Upper lobe of left lung (tissue), 6 donors: ENCODE results near the gene CDH2. TPM values are rescaled to one million over a fixed set of nuclear protein-coding genes. Genes with fewer than 3 reads are reported as not detected.
A peak's percentile ranks its signal among the peaks of the same experiment; 100 is the strongest.

Experiments used
- ATAC-seq, 2 donors: fragments of 200-7000 bp; cut with Tn5 transposase; one replicate each; pipeline ENCODE4 v1.9.1; 2022; ENCODE audit warnings: mild to moderate bottlenecking in 2 of 2, moderate library complexity in 2 of 2; ENCODE audit not compliant: low FRiP score in 2 of 2
- DNase-seq, 2 donors: peaks; one replicate each; pipeline ENCODE4 v3.0.0-alpha.2; 2019 to 2020
- H3K27ac ChIP-seq, 4 donors: fragments of 200-600 bp; sonication (generic); one replicate each; pipeline ENCODE4 v1.5.1; 2016 to 2019
- H3K27me3 ChIP-seq, 4 donors: fragments of 200-600 bp; sonication (generic); one replicate each; pipeline ENCODE4 v1.5.1; 2017 to 2019
- H3K36me3 ChIP-seq, 4 donors: fragments of 200-600 bp; sonication (generic); one replicate each; pipeline ENCODE4 v1.5.1; 2016 to 2019
- H3K4me1 ChIP-seq, 4 donors: fragments of 200-600 bp; sonication (generic); one replicate each; pipeline ENCODE4 v1.5.1; 2018 to 2019
- H3K4me3 ChIP-seq, 4 donors: fragments of 200-600 bp; sonication (generic); one replicate each; pipeline ENCODE4 v1.5.1; 2017 to 2019; ENCODE audit warnings: mild to moderate bottlenecking in 2 of 4, moderate library complexity in 1 of 4
- H3K9me3 ChIP-seq, 4 donors: fragments of 200-600 bp; sonication (generic); one replicate each; pipeline ENCODE4 v1.5.1; 2018 to 2019
- EP300 ChIP-seq, 4 donors: sonication (generic); formaldehyde crosslinking; IDR thresholded peaks; one replicate each; pipeline ENCODE4 v1.5.1; 2017; ENCODE audit warnings: antibody characterized with exemption in 4 of 4, control low read depth in 2 of 4
- POLR2A ChIP-seq, 4 donors: fragments of 450-650 bp; IDR thresholded peaks; one replicate each; pipeline ENCODE4 v1.5.1; 2016 to 2017; ENCODE audit warnings: antibody characterized with exemption in 4 of 4, mild to moderate bottlenecking in 2 of 4
- POLR2AphosphoS5 ChIP-seq, 2 donors: sonication (generic); formaldehyde crosslinking; IDR thresholded peaks; one replicate each; pipeline ENCODE4 v1.5.1; 2017; ENCODE audit warnings: antibody characterized with exemption in 2 of 2
- WGBS, 2 donors: methylation state at CpG; one replicate each; pipeline ENCODE4 v1.1.5; 2017 to 2018; 5-methylcytosine and 5-hydroxymethylcytosine counted together
- total RNA-seq, 6 donors: library from RNA; depleted of rRNA in 4 of 6; stranded (reverse); fragments of >200 nt in 4 of 6; gene quantifications; one replicate each; pipeline versions ENCODE4 v1.1.0 to v1.2.1, GENCODE V29; 2016 to 2021
- TF ChIP-seq, protein P1 (sequence below), 6 experiments: fragments of 450-650 bp in 4 of 6; fragments of 200-600 bp in 2 of 6; sonication (generic) in 2 of 6; IDR thresholded peaks; one replicate each; pipeline ENCODE4 v1.5.1; 2016 to 2019; ENCODE audit warnings: antibody characterized with exemption in 6 of 6
- donor health status: DM: no; HTN: no; CAD: no; lungs with moderate emphysema.
- donor health status: DM: no; HTN: yes; CAD: no; lungs with severe emphysema.

Gene CDH2
- total RNA-seq, 6 donors from 2014 or later = 0.20 to 2.3 (median 0.75) TPM; not detected in 2

DNA sequence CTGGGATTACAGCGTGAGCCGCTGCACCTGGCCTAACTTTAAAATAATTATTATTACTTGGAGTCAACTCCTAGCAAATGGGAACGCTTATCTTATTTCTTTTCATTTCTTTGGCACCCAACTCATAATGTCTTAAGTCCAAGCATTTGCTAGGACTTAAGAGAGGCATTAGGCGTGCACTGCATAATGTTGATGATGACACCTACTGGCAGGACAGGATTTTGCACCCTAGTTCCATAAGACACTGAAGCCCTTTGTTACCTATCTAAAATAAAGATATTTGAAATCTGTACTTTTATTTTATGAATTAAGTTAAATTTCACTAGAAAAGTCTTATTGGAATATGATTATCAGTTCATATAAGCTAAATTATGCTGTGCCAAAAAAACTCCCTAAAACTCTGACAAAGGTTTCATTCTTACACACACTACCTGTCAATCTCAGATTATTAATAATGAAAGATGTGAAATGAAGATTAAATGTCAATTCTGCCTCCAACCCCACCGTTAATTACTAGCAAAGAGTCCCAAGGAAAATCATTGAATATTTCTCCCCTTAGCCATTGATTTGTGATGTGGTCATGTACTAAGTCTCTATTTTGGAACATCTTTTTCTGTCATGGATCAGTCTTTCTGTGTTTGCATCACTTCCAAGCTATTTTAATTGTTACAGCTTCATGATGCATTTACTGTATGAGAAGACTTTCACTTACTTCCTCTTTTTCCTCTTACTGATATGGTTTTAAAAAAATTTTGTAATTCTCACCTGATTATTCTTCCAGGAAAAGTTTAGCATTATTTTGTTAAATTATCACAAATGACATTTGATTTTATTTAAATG is 12.7 kb upstream of the CDH2 start:
- no peaks in the 10 kb centered on the region for H3K27me3 ChIP-seq
- TF ChIP-seq, protein P1, sequence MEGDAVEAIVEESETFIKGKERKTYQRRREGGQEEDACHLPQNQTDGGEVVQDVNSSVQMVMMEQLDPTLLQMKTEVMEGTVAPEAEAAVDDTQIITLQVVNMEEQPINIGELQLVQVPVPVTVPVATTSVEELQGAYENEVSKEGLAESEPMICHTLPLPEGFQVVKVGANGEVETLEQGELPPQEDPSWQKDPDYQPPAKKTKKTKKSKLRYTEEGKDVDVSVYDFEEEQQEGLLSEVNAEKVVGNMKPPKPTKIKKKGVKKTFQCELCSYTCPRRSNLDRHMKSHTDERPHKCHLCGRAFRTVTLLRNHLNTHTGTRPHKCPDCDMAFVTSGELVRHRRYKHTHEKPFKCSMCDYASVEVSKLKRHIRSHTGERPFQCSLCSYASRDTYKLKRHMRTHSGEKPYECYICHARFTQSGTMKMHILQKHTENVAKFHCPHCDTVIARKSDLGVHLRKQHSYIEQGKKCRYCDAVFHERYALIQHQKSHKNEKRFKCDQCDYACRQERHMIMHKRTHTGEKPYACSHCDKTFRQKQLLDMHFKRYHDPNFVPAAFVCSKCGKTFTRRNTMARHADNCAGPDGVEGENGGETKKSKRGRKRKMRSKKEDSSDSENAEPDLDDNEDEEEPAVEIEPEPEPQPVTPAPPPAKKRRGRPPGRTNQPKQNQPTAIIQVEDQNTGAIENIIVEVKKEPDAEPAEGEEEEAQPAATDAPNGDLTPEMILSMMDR (IDR thresholded peaks at IDR 0.05) = peak in 3 of 6 experiments; percentile 33 to 52 (median 49)
- TF ChIP-seq POLR2A (IDR thresholded peaks at IDR 0.05) = no peak
- DNase-seq (no peak), ATAC-seq (peak in 1 of 2 donors; percentile 45)
- no peak overlapping the region for H3K27ac ChIP-seq
- WGBS, 2 donors = 64 to 77% methylated on average over 5 of the region's 5 CpGs
- H3K4me1 ChIP-seq = no peaks in the 10 kb centered on the region
- H3K9me3 ChIP-seq = no peaks in the 10 kb centered on the region
- no peaks in the 10 kb centered on the region for H3K36me3 ChIP-seq
- no peak overlapping the region for H3K4me3 ChIP-seq

DNA sequence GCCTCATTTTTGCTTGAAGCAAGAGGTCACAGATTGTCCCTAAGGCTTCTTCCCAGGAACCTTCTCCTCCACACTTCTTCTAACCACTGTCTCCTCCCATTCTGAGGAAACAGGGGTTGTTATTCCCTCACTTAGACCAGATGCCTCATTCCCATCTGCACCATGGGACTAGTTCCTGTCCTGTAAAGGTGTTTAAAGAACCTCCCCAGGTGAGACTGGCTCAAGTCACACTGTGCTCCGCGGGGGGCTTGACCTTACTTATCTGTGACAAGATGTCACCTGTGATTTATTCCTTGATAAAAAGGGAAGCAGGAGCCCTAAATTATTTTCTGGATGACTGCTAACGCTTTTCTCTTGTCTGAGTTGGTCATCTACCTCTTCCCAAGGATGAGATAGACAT is 8.2 kb upstream of the CDH2 start:
- 82 to 88% methylated on average over 3 of the region's 3 CpGs for WGBS, 2 donors
- H3K27ac ChIP-seq = no peak overlapping the region
- H3K9me3 ChIP-seq = no peaks in the 10 kb centered on the region
- no peak for ATAC-seq
- no peak for DNase-seq
- no peaks in the 10 kb centered on the region for H3K4me1 ChIP-seq
- H3K27me3 ChIP-seq = no peaks in the 10 kb centered on the region
- no peak overlapping the region for H3K4me3 ChIP-seq
- H3K36me3 ChIP-seq = no peaks in the 10 kb centered on the region
- TF ChIP-seq, protein P1 (IDR thresholded peaks at IDR 0.05) = no peak
- TF ChIP-seq POLR2AphosphoS5 (IDR thresholded peaks at IDR 0.05) = no peak
- no peak for TF ChIP-seq POLR2A (IDR thresholded peaks at IDR 0.05)
- TF ChIP-seq EP300 (IDR thresholded peaks at IDR 0.05) = no peak

DNA sequence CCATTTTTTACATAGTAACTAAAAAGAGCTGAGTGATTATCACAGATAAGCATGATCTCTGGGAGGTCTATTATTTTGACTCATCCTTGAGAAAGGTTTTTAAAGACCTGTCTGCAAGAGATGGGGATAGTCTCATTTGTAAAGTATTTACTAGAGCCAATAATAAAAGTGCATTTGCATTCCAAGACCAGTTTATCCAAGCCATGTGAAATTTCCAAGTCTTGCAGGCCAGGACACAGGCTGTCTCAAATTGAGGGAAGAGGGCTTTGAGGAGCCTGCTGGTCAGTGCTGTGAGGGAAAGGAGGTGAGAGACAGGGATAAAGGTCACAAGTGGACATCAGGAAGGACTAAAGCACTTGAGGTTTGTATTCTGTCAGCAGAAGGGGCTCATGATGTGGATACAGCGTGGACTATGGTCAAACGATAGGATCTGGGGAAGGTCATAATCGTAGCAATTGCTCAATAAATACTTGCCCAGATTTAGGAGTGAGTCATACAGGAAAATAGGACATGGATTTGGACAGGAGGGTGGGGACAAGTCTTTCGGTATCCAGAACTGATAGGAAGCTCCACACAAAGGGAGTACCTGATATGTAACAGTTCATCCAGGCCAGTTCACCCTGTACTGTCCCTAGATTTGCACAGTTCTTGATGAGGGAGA is 6.6 kb upstream of the CDH2 start:
- TF ChIP-seq POLR2AphosphoS5 (IDR thresholded peaks at IDR 0.05) (no peak), POLR2A (IDR thresholded peaks at IDR 0.05) (no peak), EP300 (IDR thresholded peaks at IDR 0.05) (no peak)
- TF ChIP-seq, protein P1 (IDR thresholded peaks at IDR 0.05) = no peak
- ATAC-seq = peak in 1 of 2 donors; percentile 16
- peaks cover 0 to 3% (median 0%) of the 10 kb centered on the region in 4 donors for H3K27me3 ChIP-seq
- H3K4me1 ChIP-seq = peaks cover 0 to 4% (median 0%) of the 10 kb centered on the region in 4 donors
- H3K4me3 ChIP-seq = no peak overlapping the region
- DNase-seq = no peak
- H3K36me3 ChIP-seq = no peaks in the 10 kb centered on the region
- H3K9me3 ChIP-seq = no peaks in the 10 kb centered on the region
- WGBS, 2 donors = 76 to 77% methylated on average over 4 of the region's 4 CpGs
- no peak overlapping the region for H3K27ac ChIP-seq

DNA sequence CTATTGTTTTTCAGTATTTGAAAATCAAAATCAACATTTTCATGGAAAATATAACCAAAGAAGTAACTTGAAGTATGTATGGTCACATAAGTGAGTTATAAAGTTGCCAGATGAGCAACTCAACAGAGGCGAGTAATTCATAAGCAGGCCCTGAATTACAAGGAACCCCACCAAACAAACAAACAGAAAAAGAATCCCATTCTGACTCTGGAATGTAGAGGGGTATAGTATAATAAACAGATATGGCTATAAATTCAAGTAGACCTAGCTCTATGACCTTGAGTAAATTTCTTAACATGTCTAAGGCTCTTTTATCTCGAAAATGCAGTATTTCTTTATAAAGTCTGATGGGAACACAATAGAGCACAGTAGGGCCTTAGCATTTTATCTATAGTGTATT is 4.7 kb upstream of the CDH2 start:
- H3K27ac ChIP-seq = no peak overlapping the region
- peaks cover 9 to 24% (median 14%) of the 10 kb centered on the region in 4 donors for H3K4me1 ChIP-seq
- H3K9me3 ChIP-seq = no peaks in the 10 kb centered on the region
- no peak for TF ChIP-seq POLR2AphosphoS5 (IDR thresholded peaks at IDR 0.05)
- DNase-seq = no peak
- WGBS, 2 donors = 66 to 69% methylated on average over 2 of the region's 2 CpGs
- ATAC-seq = no peak
- no peaks in the 10 kb centered on the region for H3K36me3 ChIP-seq
- H3K27me3 ChIP-seq = peaks cover 0 to 20% (median 5%) of the 10 kb centered on the region in 4 donors
- H3K4me3 ChIP-seq = no peak overlapping the region

DNA sequence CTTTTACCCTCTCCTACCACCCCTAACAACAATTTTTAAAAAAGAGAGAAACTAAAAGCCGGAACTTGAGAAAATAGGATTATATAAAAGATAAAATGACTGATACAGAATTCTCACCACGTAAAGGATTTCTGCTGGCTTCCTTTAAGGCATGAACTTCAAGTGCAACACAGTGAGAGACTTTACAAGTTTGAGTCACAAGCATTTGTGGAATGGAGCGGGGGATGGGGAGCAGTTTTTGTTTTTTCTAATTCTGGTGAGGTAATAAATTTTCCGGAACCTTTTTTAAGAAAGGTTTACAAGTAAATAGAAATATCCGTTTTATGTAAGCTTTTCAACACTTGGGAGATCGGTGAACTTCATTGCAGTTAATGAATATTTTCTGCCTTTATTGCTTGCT is 1.8 kb upstream of the CDH2 start:
- Histone ChIP-seq H3K27me3 (peaks cover 0 to 35% (median 18%) of the 10 kb centered on the region in 4 donors), H3K9me3 (no peaks in the 10 kb centered on the region), H3K4me1 (peaks cover 18 to 40% (median 24%) of the 10 kb centered on the region in 4 donors), H3K27ac (no peak overlapping the region), H3K4me3 (no peak overlapping the region), H3K36me3 (no peaks in the 10 kb centered on the region)
- ATAC-seq = no peak
- 43 to 44% methylated on average over 6 of the region's 6 CpGs for WGBS, 2 donors
- TF ChIP-seq POLR2AphosphoS5 (IDR thresholded peaks at IDR 0.05) = no peak
- TF ChIP-seq, protein P1 (IDR thresholded peaks at IDR 0.05) = no peak
- TF ChIP-seq POLR2A (IDR thresholded peaks at IDR 0.05) = no peak
- TF ChIP-seq EP300 (IDR thresholded peaks at IDR 0.05) = no peak
- no peak for DNase-seq
